GM23338 (cell line): ENCODE measurements around the gene CEP295NL.

ENCODE experiments used
- CREB1 ChIP-seq: fragments of 250-450 bp; sonication (Bioruptor Pico); IDR thresholded peaks from 2 replicates; pipeline ENCODE4 v1.5.0; 2020; ENCODE audit warnings: low read depth, mild to moderate bottlenecking, moderate library complexity
- CTCF ChIP-seq, 2 experiments: fragments of 200-600 bp in 1 of 2; sonication (generic) in 1 of 2; conservative IDR thresholded peaks; 2 replicates each; pipeline versions ENCODE4 v1.5.1 to v1.6.1; 2016 to 2017; ENCODE audit warnings: antibody characterized with exemption in 2 of 2, low read depth in 2 of 2, mild to moderate bottlenecking in 2 of 2, moderate library complexity in 1 of 2
- ETS1 ChIP-seq: IDR thresholded peaks from 2 replicates; pipeline ENCODE4 v1.6.1; 2016; ENCODE audit warnings: antibody characterized with exemption
- EZH2 ChIP-seq: fragments of 200-600 bp; sonication (generic); IDR thresholded peaks from one replicate; pipeline ENCODE4 v1.8.0; 2017; ENCODE audit warnings: antibody characterized with exemption, mild to moderate bottlenecking, low read depth; ENCODE audit not compliant: unreplicated experiment
- EZH2phosphoT487 ChIP-seq: fragments of 200-600 bp; sonication (generic); IDR thresholded peaks from one replicate; pipeline ENCODE4 v1.8.1; 2018; ENCODE audit warnings: antibody characterized with exemption; ENCODE audit not compliant: unreplicated experiment
- JUNB ChIP-seq: IDR thresholded peaks from one replicate; pipeline ENCODE4 v1.6.1; 2016; ENCODE audit warnings: antibody characterized with exemption; ENCODE audit not compliant: unreplicated experiment
- NANOG ChIP-seq: IDR thresholded peaks from 2 replicates; pipeline ENCODE4 v1.6.1; 2016; ENCODE audit warnings: antibody characterized with exemption, borderline replicate concordance
- POLR2AphosphoS5 ChIP-seq: IDR thresholded peaks from 2 replicates; pipeline ENCODE4 v1.6.1; 2016; ENCODE audit warnings: antibody characterized with exemption, low read depth
- ZNF114 ChIP-seq: fragments of 250-450 bp; sonication (Bioruptor Pico); IDR thresholded peaks from 2 replicates; pipeline ENCODE4 v1.5.0; 2020; ENCODE audit warnings: mild to moderate bottlenecking, moderate library complexity
- TF ChIP-seq, protein P1 (sequence below): IDR thresholded peaks from one replicate; pipeline ENCODE4 v1.6.1; 2018; ENCODE audit warnings: antibody characterized with exemption; ENCODE audit not compliant: unreplicated experiment

- no peak for TF ChIP-seq CTCF (conservative IDR thresholded peaks at IDR 0.05; ENCODE audit: low read depth in 2 of 2)
- TF ChIP-seq EZH2 = no peak
- TF ChIP-seq POLR2AphosphoS5 = no peak
- no peak for TF ChIP-seq EZH2phosphoT487
- TF ChIP-seq, protein P1, sequence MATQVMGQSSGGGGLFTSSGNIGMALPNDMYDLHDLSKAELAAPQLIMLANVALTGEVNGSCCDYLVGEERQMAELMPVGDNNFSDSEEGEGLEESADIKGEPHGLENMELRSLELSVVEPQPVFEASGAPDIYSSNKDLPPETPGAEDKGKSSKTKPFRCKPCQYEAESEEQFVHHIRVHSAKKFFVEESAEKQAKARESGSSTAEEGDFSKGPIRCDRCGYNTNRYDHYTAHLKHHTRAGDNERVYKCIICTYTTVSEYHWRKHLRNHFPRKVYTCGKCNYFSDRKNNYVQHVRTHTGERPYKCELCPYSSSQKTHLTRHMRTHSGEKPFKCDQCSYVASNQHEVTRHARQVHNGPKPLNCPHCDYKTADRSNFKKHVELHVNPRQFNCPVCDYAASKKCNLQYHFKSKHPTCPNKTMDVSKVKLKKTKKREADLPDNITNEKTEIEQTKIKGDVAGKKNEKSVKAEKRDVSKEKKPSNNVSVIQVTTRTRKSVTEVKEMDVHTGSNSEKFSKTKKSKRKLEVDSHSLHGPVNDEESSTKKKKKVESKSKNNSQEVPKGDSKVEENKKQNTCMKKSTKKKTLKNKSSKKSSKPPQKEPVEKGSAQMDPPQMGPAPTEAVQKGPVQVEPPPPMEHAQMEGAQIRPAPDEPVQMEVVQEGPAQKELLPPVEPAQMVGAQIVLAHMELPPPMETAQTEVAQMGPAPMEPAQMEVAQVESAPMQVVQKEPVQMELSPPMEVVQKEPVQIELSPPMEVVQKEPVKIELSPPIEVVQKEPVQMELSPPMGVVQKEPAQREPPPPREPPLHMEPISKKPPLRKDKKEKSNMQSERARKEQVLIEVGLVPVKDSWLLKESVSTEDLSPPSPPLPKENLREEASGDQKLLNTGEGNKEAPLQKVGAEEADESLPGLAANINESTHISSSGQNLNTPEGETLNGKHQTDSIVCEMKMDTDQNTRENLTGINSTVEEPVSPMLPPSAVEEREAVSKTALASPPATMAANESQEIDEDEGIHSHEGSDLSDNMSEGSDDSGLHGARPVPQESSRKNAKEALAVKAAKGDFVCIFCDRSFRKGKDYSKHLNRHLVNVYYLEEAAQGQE = no peak
- peak; percentile 41; the same call in 1 of the 2 replicates for TF ChIP-seq CREB1 (CRISPR knock-in tag)
- TF ChIP-seq NANOG = no peak
- no peak for TF ChIP-seq JUNB
- TF ChIP-seq ETS1 = no peak
- no peak for TF ChIP-seq ZNF114 (CRISPR knock-in tag)
Observed at GRCh38 chr17:78903101-78903779, at the start of gene CEP295NL.
